SK-N-SH treated with all-trans-retinoic acid at 6 μM for 48 hours (cell line): ENCODE results near the gene TBX1.

ENCODE experiments used
- RARB ChIP-seq: fragments of 250-450 bp; sonication (Bioruptor Pico); IDR thresholded peaks from 2 replicates; pipeline ENCODE4 v1.8.0; 2021; ENCODE audit warnings: mild to moderate bottlenecking, moderate library complexity
- ZC3H10 ChIP-seq: fragments of 250-450 bp; sonication (Bioruptor Pico); IDR thresholded peaks from 2 replicates; pipeline ENCODE4 v1.5.1; 2021; ENCODE audit warnings: mild to moderate bottlenecking, moderate library complexity
- ZFP3 ChIP-seq: fragments of 250-450 bp; sonication (Bioruptor Pico); IDR thresholded peaks from 2 replicates; pipeline ENCODE4 v1.5.0; 2020; ENCODE audit warnings: mild to moderate bottlenecking, moderate library complexity
- ZNF565 ChIP-seq: fragments of 450-650 bp; formaldehyde crosslinking; conservative IDR thresholded peaks from 2 replicates; pipeline ENCODE4 v1.5.0; 2020; ENCODE audit warnings: low read depth, mild to moderate bottlenecking, moderate library complexity
- TF ChIP-seq, protein P1 (sequence below): fragments of 250-450 bp; sonication (Bioruptor Pico); IDR thresholded peaks from 2 replicates; pipeline ENCODE4 v1.8.0; 2020; ENCODE audit warnings: mild to moderate bottlenecking, moderate library complexity, borderline replicate concordance
- TF ChIP-seq, protein P2 (sequence below): fragments of 250-450 bp; sonication (Bioruptor Pico); IDR thresholded peaks from 2 replicates; pipeline ENCODE4 v1.5.1; 2020; ENCODE audit warnings: low read depth, mild to moderate bottlenecking, moderate library complexity

DNA sequence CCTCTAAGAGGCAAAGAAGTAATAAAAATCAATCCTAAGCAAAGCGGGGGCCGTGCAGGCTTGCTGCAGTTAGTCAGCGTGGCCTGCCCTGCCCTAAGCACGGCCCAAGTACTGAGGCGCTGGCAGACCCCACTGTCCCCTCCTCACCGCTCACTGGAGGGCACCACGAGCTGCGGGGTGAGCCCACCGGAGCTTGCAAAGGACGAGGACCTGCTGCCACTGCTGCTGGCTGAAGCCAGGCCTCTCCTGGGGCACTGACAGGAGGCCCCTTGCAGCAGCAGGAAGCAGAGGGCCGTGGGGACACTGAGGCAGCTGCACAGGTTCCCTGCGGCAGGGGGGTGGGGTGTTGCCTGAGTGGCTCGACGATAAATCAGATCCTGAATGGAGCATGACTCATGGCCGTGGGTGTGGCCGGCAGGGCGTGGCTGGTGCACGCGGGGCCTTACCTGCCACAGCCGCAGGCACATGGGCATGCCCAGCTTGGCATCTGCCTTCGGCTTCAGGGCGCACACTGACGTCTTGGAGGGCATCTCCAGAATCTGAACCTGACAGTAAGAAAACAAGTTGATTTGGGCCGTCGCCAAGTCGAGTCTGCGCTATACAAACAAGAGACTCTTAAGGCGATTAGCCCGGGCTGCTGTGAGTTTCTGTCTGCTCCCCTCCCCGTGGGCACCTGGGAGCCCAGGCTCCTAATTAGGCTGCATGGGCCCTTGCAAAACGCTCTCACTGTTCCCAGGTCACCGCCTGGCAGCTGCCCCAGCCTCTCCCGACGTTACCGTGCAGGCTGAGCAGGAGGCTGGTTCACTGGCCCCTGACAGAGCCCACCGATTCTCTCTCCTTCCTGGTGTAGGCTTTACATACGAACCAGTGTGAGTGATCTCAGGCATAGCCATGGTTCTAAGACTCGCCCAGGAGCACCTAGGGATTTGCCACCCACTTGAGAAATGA, 45.9 kb downstream of the TBX1 start:
- TF ChIP-seq ZFP3 (CRISPR knock-in tag) = peak; percentile 78
- no peak for TF ChIP-seq ZNF565 (CRISPR knock-in tag)
- TF ChIP-seq, protein P1, sequence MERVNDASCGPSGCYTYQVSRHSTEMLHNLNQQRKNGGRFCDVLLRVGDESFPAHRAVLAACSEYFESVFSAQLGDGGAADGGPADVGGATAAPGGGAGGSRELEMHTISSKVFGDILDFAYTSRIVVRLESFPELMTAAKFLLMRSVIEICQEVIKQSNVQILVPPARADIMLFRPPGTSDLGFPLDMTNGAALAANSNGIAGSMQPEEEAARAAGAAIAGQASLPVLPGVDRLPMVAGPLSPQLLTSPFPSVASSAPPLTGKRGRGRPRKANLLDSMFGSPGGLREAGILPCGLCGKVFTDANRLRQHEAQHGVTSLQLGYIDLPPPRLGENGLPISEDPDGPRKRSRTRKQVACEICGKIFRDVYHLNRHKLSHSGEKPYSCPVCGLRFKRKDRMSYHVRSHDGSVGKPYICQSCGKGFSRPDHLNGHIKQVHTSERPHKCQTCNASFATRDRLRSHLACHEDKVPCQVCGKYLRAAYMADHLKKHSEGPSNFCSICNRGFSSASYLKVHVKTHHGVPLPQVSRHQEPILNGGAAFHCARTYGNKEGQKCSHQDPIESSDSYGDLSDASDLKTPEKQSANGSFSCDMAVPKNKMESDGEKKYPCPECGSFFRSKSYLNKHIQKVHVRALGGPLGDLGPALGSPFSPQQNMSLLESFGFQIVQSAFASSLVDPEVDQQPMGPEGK (CRISPR knock-in tag) = no peak
- TF ChIP-seq RARB (CRISPR knock-in tag) = no peak
- TF ChIP-seq ZC3H10 (CRISPR knock-in tag) = no peak
- TF ChIP-seq, protein P2, sequence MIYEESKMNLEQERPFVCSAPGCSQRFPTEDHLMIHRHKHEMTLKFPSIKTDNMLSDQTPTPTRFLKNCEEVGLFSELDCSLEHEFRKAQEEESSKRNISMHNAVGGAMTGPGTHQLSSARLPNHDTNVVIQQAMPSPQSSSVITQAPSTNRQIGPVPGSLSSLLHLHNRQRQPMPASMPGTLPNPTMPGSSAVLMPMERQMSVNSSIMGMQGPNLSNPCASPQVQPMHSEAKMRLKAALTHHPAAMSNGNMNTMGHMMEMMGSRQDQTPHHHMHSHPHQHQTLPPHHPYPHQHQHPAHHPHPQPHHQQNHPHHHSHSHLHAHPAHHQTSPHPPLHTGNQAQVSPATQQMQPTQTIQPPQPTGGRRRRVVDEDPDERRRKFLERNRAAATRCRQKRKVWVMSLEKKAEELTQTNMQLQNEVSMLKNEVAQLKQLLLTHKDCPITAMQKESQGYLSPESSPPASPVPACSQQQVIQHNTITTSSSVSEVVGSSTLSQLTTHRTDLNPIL = no peak
